ENCODE data around the gene RPA1. TPM values are rescaled to one million over a fixed set of nuclear protein-coding genes. Genes with fewer than 3 reads are reported as not detected.

The RPA1 gene
- total RNA-seq, 2 experiments from 2014 or later: 159 to 168 TPM

GRCh38 chr17:1915889-1916288 lies 86.1 kb downstream of the RPA1 start:
- Mint-ChIP-seq H3K36me3 (no peaks in the 10 kb centered on the region), H3K9me3 (no peaks in the 10 kb centered on the region), H3K4me1 (ENCODE audit: low read depth) (no peaks in the 10 kb centered on the region), H3K27ac (no peak overlapping the region), H3K27me3 (peaks cover 14% of the 10 kb centered on the region), H3K4me3 (no peak overlapping the region)
- POLR2A ChIA-PET: no interaction called here
- intact Hi-C loops (cut with micrococcal nuclease): no loop called here
- DNase-seq: no peak
- CTCF ChIA-PET: no interaction called here

GRCh38 chr17:1916316-1916715 lies 86.5 kb downstream of the RPA1 start:
- H3K36me3 Mint-ChIP-seq: no peaks in the 10 kb centered on the region
- ChIA-PET POLR2A (no interaction called here), CTCF (no interaction called here)
- no peak overlapping the region for H3K27ac Mint-ChIP-seq
- no peaks in the 10 kb centered on the region for H3K4me1 Mint-ChIP-seq (ENCODE audit: low read depth)
- intact Hi-C loops (cut with micrococcal nuclease): no loop called here
- H3K27me3 Mint-ChIP-seq: peaks cover 14% of the 10 kb centered on the region
- H3K4me3 Mint-ChIP-seq: no peak overlapping the region
- DNase-seq: no peak
- H3K9me3 Mint-ChIP-seq: no peaks in the 10 kb centered on the region

GRCh38 chr17:1916963-1917715 lies 87.3 kb downstream of the RPA1 start:
- Mint-ChIP-seq H3K4me3 (no peak overlapping the region), H3K36me3 (no peaks in the 10 kb centered on the region), H3K9me3 (no peaks in the 10 kb centered on the region), H3K27me3 (peaks cover 7% of the 10 kb centered on the region), H3K4me1 (ENCODE audit: low read depth) (no peaks in the 10 kb centered on the region), H3K27ac (no peak overlapping the region)
- intact Hi-C loops (cut with micrococcal nuclease): no loop called here
- ChIA-PET CTCF (no interaction called here), POLR2A (no interaction called here)
- DNase-seq: no peak

GRCh38 chr17:1918346-1919162 lies 88.7 kb downstream of the RPA1 start:
- H3K27ac Mint-ChIP-seq: no peak overlapping the region
- no peak overlapping the region for H3K4me3 Mint-ChIP-seq
- H3K9me3 Mint-ChIP-seq: no peaks in the 10 kb centered on the region
- H3K4me1 Mint-ChIP-seq (ENCODE audit: low read depth): no peaks in the 10 kb centered on the region
- ChIA-PET CTCF (interaction anchor here (1.2 kb wide), 1 partner anchor 10 kb away, joined by 5 read pairs; no protein-coding TSS in a partner anchor), POLR2A (no interaction called here)
- no peaks in the 10 kb centered on the region for H3K36me3 Mint-ChIP-seq
- peaks cover 2% of the 10 kb centered on the region for H3K27me3 Mint-ChIP-seq
- DNase-seq: no peak
- intact Hi-C loops (cut with micrococcal nuclease): no loop called here

- POLR2A ChIA-PET: no interaction called here
- DNase-seq: no peak
- Mint-ChIP-seq H3K9me3 (no peaks in the 10 kb centered on the region), H3K4me3 (no peak overlapping the region), H3K27me3 (peaks cover 2% of the 10 kb centered on the region), H3K4me1 (ENCODE audit: low read depth) (no peaks in the 10 kb centered on the region), H3K27ac (no peak overlapping the region), H3K36me3 (no peaks in the 10 kb centered on the region)
- intact Hi-C loops (cut with micrococcal nuclease): no loop called here
- CTCF ChIA-PET: interaction anchor here (1.2 kb wide), 1 partner anchor 11 kb away, joined by 5 read pairs; no protein-coding TSS in a partner anchor
Measured at GRCh38 chr17:1919201-1919600, 89.4 kb downstream of the RPA1 start.

- intact Hi-C loops (cut with micrococcal nuclease): no loop called here
- ChIA-PET CTCF (no interaction called here), POLR2A (no interaction called here)
- Mint-ChIP-seq H3K36me3 (no peaks in the 10 kb centered on the region), H3K27ac (no peak overlapping the region), H3K4me1 (ENCODE audit: low read depth) (no peaks in the 10 kb centered on the region), H3K4me3 (no peak overlapping the region), H3K27me3 (no peaks in the 10 kb centered on the region), H3K9me3 (no peaks in the 10 kb centered on the region)
- DNase-seq: no peak
Measured at GRCh38 chr17:1920948-1921351, 91.1 kb downstream of the RPA1 start.

- Mint-ChIP-seq H3K4me1 (ENCODE audit: low read depth) (no peaks in the 10 kb centered on the region), H3K36me3 (no peaks in the 10 kb centered on the region), H3K9me3 (no peaks in the 10 kb centered on the region), H3K27me3 (no peaks in the 10 kb centered on the region), H3K4me3 (no peak overlapping the region), H3K27ac (no peak overlapping the region)
- ChIA-PET CTCF (no interaction called here), POLR2A (no interaction called here)
- intact Hi-C loops (cut with micrococcal nuclease): no loop called here
- DNase-seq: no peak
Measured at GRCh38 chr17:1928976-1929375, 99.2 kb downstream of the RPA1 start.

GRCh38 chr17:1930337-1930645 lies 100.5 kb downstream of the RPA1 start:
- DNase-seq: no peak
- Mint-ChIP-seq H3K4me1 (ENCODE audit: low read depth) (no peaks in the 10 kb centered on the region), H3K9me3 (no peaks in the 10 kb centered on the region), H3K27ac (no peak overlapping the region), H3K4me3 (no peak overlapping the region), H3K27me3 (no peaks in the 10 kb centered on the region), H3K36me3 (no peaks in the 10 kb centered on the region)
- ChIA-PET POLR2A (no interaction called here), CTCF (no interaction called here)
- intact Hi-C loops (cut with micrococcal nuclease): no loop called here

GRCh38 chr17:1931844-1932579 lies 102.2 kb downstream of the RPA1 start:
- no peaks in the 10 kb centered on the region for H3K4me1 Mint-ChIP-seq (ENCODE audit: low read depth)
- H3K27me3 Mint-ChIP-seq: no peaks in the 10 kb centered on the region
- ChIA-PET POLR2A (no interaction called here), CTCF (no interaction called here)
- no peak for DNase-seq
- no peak overlapping the region for H3K4me3 Mint-ChIP-seq
- H3K27ac Mint-ChIP-seq: no peak overlapping the region
- no peaks in the 10 kb centered on the region for H3K9me3 Mint-ChIP-seq
- H3K36me3 Mint-ChIP-seq: no peaks in the 10 kb centered on the region
- intact Hi-C loops (cut with micrococcal nuclease): no loop called here

- no peaks in the 10 kb centered on the region for H3K27me3 Mint-ChIP-seq
- no peaks in the 10 kb centered on the region for H3K9me3 Mint-ChIP-seq
- H3K4me1 Mint-ChIP-seq (ENCODE audit: low read depth): no peaks in the 10 kb centered on the region
- H3K36me3 Mint-ChIP-seq: no peaks in the 10 kb centered on the region
- H3K27ac Mint-ChIP-seq: no peak overlapping the region
- ChIA-PET CTCF (no interaction called here), POLR2A (no interaction called here)
- no peak for DNase-seq
- no peak overlapping the region for H3K4me3 Mint-ChIP-seq
- intact Hi-C loops (cut with micrococcal nuclease): no loop called here
Measured at GRCh38 chr17:1933875-1934715, 104.3 kb downstream of the RPA1 start.

- H3K36me3 Mint-ChIP-seq: no peaks in the 10 kb centered on the region
- POLR2A ChIA-PET: no interaction called here
- no peak for DNase-seq
- no peaks in the 10 kb centered on the region for H3K9me3 Mint-ChIP-seq
- H3K4me3 Mint-ChIP-seq: no peak overlapping the region
- intact Hi-C loops (cut with micrococcal nuclease): no loop called here
- H3K27me3 Mint-ChIP-seq: no peaks in the 10 kb centered on the region
- H3K4me1 Mint-ChIP-seq (ENCODE audit: low read depth): no peaks in the 10 kb centered on the region
- CTCF ChIA-PET: no interaction called here
- no peak overlapping the region for H3K27ac Mint-ChIP-seq
Measured at GRCh38 chr17:1934901-1935300, 105.1 kb downstream of the RPA1 start.

GRCh38 chr17:1936766-1937165 lies 107.0 kb downstream of the RPA1 start:
- POLR2A ChIA-PET: no interaction called here
- Mint-ChIP-seq H3K4me3 (no peak overlapping the region), H3K9me3 (no peaks in the 10 kb centered on the region), H3K36me3 (no peaks in the 10 kb centered on the region), H3K27me3 (no peaks in the 10 kb centered on the region), H3K27ac (no peak overlapping the region), H3K4me1 (ENCODE audit: low read depth) (no peaks in the 10 kb centered on the region)
- CTCF ChIA-PET: no interaction called here
- intact Hi-C loops (cut with micrococcal nuclease): no loop called here
- no peak for DNase-seq
